ENCODE data around the gene PRKAG3. TPM values are rescaled to one million over a fixed set of nuclear protein-coding genes. Genes with fewer than 3 reads are reported as not detected.

PRKAG3 gene
- total RNA-seq, 3 donors from 2014 or later: not detected

GRCh38 chr2:218788529-218789255 is 42.9 kb downstream of the PRKAG3 start:
- intact Hi-C loops (cut with DNase I, micrococcal nuclease): no loop called here
- H3K4me3 ChIP-seq: no peak overlapping the region
- no peaks in the 10 kb centered on the region for H3K9me3 ChIP-seq
- DNase-seq (no peak), ATAC-seq (no peak)
- H3K36me3 ChIP-seq (ENCODE audit: low read depth): no peaks in the 10 kb centered on the region
- peaks cover 6% of the 10 kb centered on the region for H3K4me1 ChIP-seq (ENCODE audit: low read depth)
- TF ChIP-seq, protein P1, sequence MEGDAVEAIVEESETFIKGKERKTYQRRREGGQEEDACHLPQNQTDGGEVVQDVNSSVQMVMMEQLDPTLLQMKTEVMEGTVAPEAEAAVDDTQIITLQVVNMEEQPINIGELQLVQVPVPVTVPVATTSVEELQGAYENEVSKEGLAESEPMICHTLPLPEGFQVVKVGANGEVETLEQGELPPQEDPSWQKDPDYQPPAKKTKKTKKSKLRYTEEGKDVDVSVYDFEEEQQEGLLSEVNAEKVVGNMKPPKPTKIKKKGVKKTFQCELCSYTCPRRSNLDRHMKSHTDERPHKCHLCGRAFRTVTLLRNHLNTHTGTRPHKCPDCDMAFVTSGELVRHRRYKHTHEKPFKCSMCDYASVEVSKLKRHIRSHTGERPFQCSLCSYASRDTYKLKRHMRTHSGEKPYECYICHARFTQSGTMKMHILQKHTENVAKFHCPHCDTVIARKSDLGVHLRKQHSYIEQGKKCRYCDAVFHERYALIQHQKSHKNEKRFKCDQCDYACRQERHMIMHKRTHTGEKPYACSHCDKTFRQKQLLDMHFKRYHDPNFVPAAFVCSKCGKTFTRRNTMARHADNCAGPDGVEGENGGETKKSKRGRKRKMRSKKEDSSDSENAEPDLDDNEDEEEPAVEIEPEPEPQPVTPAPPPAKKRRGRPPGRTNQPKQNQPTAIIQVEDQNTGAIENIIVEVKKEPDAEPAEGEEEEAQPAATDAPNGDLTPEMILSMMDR (IDR thresholded peaks at IDR 0.05): no peak

DNA sequence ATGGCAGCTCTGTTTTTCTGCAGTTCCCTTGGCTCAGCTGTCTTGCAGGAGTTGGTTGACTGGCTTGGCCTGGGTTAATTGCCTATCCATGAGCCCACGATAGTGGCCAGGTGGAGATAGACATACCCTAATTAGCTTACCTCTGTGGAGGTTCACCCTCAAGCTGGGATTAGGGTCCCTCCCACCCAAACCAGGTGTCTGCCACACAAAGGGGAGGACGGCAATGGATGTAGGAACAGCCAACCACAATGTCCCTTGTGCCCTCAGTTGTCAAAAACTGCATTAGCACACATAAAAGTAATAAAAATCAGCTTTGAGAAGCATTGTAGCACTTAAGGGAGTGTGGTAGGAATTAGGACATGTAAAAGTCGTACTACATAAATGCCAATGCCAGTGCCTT is 45.5 kb downstream of the PRKAG3 start:
- no peak for ATAC-seq
- intact Hi-C loops (cut with DNase I, micrococcal nuclease): no loop called here
- no peak overlapping the region for H3K4me3 ChIP-seq
- no peak for DNase-seq
- no peaks in the 10 kb centered on the region for H3K9me3 ChIP-seq
- H3K36me3 ChIP-seq (ENCODE audit: low read depth): no peaks in the 10 kb centered on the region
- TF ChIP-seq, protein P1 (IDR thresholded peaks at IDR 0.05): no peak
- peaks cover 12% of the 10 kb centered on the region for H3K4me1 ChIP-seq (ENCODE audit: low read depth)

DNA sequence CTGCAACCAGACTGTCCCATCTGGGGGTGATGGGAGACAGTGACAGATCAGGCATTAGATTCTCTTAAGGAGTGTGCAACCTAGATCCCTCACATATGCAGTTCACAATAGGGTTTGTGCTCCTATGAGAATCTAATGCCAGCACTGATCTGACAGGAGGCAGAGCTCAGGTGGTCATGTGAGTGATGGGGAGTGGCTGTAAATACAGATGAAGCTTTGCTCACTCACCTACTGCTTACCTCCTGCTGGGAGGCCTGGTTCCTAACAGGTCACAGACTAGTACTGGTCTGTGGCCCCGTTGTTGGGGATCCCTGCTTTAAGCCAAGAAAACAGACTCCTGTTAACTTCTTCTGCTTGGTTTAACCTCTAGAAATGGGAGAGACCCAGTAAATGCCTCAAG is 46.5 kb downstream of the PRKAG3 start:
- no peaks in the 10 kb centered on the region for H3K36me3 ChIP-seq (ENCODE audit: low read depth)
- no peak overlapping the region for H3K4me3 ChIP-seq
- no peaks in the 10 kb centered on the region for H3K9me3 ChIP-seq
- ATAC-seq: peak; percentile 20
- TF ChIP-seq, protein P1 (IDR thresholded peaks at IDR 0.05): no peak
- DNase-seq: peak in 1 of 3 donors; percentile 50
- intact Hi-C loops (cut with DNase I, micrococcal nuclease): no loop called here
- H3K4me1 ChIP-seq (ENCODE audit: low read depth): peaks cover 12% of the 10 kb centered on the region

DNA sequence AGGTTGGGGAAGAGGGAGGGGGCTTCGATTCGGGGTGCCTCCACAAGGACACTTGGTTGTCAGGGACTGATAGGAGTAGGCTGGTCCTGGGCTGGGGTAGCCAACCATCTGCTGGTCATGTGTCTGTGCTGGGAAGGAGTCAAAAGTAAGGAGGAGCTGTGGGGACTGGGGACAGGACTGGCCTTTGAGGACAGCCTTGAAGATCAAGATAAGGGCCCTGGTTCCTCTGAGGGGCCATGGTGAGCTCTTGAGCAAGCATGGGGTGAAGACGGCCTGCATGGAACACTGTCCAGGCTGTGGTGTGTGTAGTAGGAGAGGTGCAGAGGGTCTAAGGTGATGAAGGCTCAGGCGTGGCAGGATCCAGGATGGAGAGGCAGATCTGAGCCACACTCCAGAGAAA is 47.9 kb downstream of the PRKAG3 start:
- ATAC-seq (no peak), DNase-seq (no peak)
- intact Hi-C loops (cut with DNase I, micrococcal nuclease): no loop called here
- TF ChIP-seq, protein P1 (IDR thresholded peaks at IDR 0.05): no peak
- Histone ChIP-seq H3K9me3 (no peaks in the 10 kb centered on the region), H3K4me3 (no peak overlapping the region), H3K4me1 (ENCODE audit: low read depth) (peaks cover 12% of the 10 kb centered on the region), H3K36me3 (ENCODE audit: low read depth) (no peaks in the 10 kb centered on the region)

DNA sequence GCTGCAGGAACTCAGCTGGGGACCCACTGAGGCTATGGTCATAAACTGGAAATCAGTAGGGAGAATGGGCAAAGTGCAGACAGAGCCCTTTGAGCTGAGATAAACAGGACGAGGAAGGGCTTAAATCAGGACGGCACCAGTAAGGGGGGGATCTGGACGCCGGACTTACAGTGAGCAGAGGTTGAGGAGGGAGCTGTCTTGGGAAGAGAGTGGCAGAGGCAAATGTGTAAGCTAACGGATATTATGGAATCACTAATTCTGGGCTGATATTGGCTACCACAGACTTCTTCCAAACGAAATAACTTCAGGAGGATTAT is 49.1 kb downstream of the PRKAG3 start:
- H3K4me3 ChIP-seq: peak overlapping the region; percentile 46
- TF ChIP-seq, protein P1 (IDR thresholded peaks at IDR 0.05): no peak
- ATAC-seq: peak; percentile 69
- H3K9me3 ChIP-seq: no peaks in the 10 kb centered on the region
- intact Hi-C loops (cut with DNase I, micrococcal nuclease): no loop called here
- no peak for DNase-seq
- H3K4me1 ChIP-seq (ENCODE audit: low read depth): peaks cover 12% of the 10 kb centered on the region
- H3K36me3 ChIP-seq (ENCODE audit: low read depth): no peaks in the 10 kb centered on the region
